Measurements from ENCODE around the gene EPHB1.

- TF ChIP-seq CTCF (IDR thresholded peaks at IDR 0.05) = no peak
- no peak for TF ChIP-seq FOXM1 (IDR thresholded peaks at IDR 0.05; ENCODE audit: low read depth)
- TF ChIP-seq REST (IDR thresholded peaks at IDR 0.05; ENCODE audit: low read depth, low read length) = no peak
Measured at GRCh38 chr3:134932035-134932434, 137.0 kb downstream of the EPHB1 start.
